H9 (cell line): ENCODE results near the gene GSTM1. TPM values are rescaled to one million over a fixed set of nuclear protein-coding genes. Genes with fewer than 3 reads are reported as not detected.

Source experiments
- DNase-seq: peaks from one replicate; pipeline ENCODE4 v3.0.0-alpha.2; 2017
- H2AFZ ChIP-seq: one replicate; pipeline ENCODE4 v1.6.1; 2013; ENCODE audit warnings: mild to moderate bottlenecking, low read length, control low read depth, moderate library complexity
- H2AK5ac ChIP-seq: 2 replicates; pipeline ENCODE4 v1.6.1; 2013; ENCODE audit warnings: low read length, control low read depth, mixed read lengths; ENCODE audit not compliant: insufficient read length
- H2BK120ac ChIP-seq: one replicate; pipeline ENCODE4 v1.6.1; 2013; ENCODE audit warnings: low read depth, mild to moderate bottlenecking, low read length, control low read depth, inconsistent platforms; ENCODE audit not compliant: poor library complexity, severe bottlenecking
- H2BK12ac ChIP-seq: 2 replicates; pipeline ENCODE4 v1.6.1; 2013; ENCODE audit warnings: low read length, control low read depth, mixed read lengths, low read depth; ENCODE audit not compliant: insufficient read length
- H2BK15ac ChIP-seq: 2 replicates; pipeline ENCODE4 v1.6.1; 2013; ENCODE audit warnings: low read depth, low read length, control low read depth
- H2BK20ac ChIP-seq: one replicate; pipeline ENCODE4 v1.6.1; 2013; ENCODE audit warnings: low read depth, mild to moderate bottlenecking, low read length, control low read depth, inconsistent platforms; ENCODE audit not compliant: poor library complexity, severe bottlenecking
- H2BK5ac ChIP-seq: 2 replicates; pipeline ENCODE4 v1.6.1; 2013; ENCODE audit warnings: low read length, control low read depth, mixed read lengths; ENCODE audit not compliant: insufficient read length
- H3K14ac ChIP-seq: 2 replicates; pipeline ENCODE4 v1.6.1; 2013; ENCODE audit warnings: low read length, control low read depth; ENCODE audit not compliant: insufficient read depth
- H3K18ac ChIP-seq: 2 replicates; pipeline ENCODE4 v1.6.1; 2013; ENCODE audit warnings: low read depth, mild to moderate bottlenecking, mixed read lengths, low read length, control low read depth; ENCODE audit not compliant: insufficient read length
- H3K23ac ChIP-seq: 2 replicates; pipeline ENCODE4 v1.6.1; 2013; ENCODE audit warnings: low read length, control low read depth, mixed read lengths, low read depth; ENCODE audit not compliant: insufficient read length
- H3K23me2 ChIP-seq: 2 replicates; pipeline ENCODE4 v1.6.1; 2013; ENCODE audit warnings: low read depth, mild to moderate bottlenecking, mixed read lengths, low read length, control low read depth; ENCODE audit not compliant: insufficient read length, poor library complexity, severe bottlenecking
- H3K27ac ChIP-seq: 2 replicates; pipeline ENCODE4 v1.5.1; 2013; ENCODE audit warnings: low read length, control low read depth, mixed read lengths, low read depth; ENCODE audit not compliant: insufficient read length
- H3K27me3 ChIP-seq: 2 replicates; pipeline ENCODE4 v1.6.1; 2013; ENCODE audit warnings: low read length, control low read depth, inconsistent platforms; ENCODE audit not compliant: insufficient read depth
- H3K4ac ChIP-seq: 2 replicates; pipeline ENCODE4 v1.6.1; 2013; ENCODE audit warnings: low read depth, mild to moderate bottlenecking, control low read depth, inconsistent platforms, low read length, moderate library complexity
- H3K4me1 ChIP-seq: 2 replicates; pipeline ENCODE4 v1.6.1; 2013; ENCODE audit warnings: low read length, control low read depth, inconsistent platforms; ENCODE audit not compliant: insufficient read depth
- H3K4me2 ChIP-seq: 2 replicates; pipeline ENCODE4 v1.6.1; 2013; ENCODE audit warnings: low read length, control low read depth, mixed read lengths; ENCODE audit not compliant: insufficient read length, insufficient read depth
- H3K56ac ChIP-seq: 2 replicates; pipeline ENCODE4 v1.6.1; 2013; ENCODE audit warnings: low read depth, mild to moderate bottlenecking, mixed read lengths, low read length, control low read depth; ENCODE audit not compliant: insufficient read length
- H3K79me1 ChIP-seq: 2 replicates; pipeline ENCODE4 v1.6.1; 2013; ENCODE audit warnings: low read depth, mild to moderate bottlenecking, moderate library complexity, low read length, control low read depth, inconsistent platforms; ENCODE audit not compliant: insufficient read depth, poor library complexity, severe bottlenecking
- H3K79me2 ChIP-seq: 2 replicates; pipeline ENCODE4 v1.6.1; 2013; ENCODE audit warnings: low read length, control low read depth, inconsistent platforms; ENCODE audit not compliant: insufficient read depth
- H3K9ac ChIP-seq: 2 replicates; pipeline ENCODE4 v1.6.1; 2013; ENCODE audit warnings: low read length, control low read depth, mixed read lengths; ENCODE audit not compliant: insufficient read length; ENCODE audit errors: extremely low read depth
- H3K9me3 ChIP-seq: one replicate; pipeline ENCODE4 v1.6.1; 2013; ENCODE audit warnings: low read depth, low read length, inconsistent platforms; ENCODE audit not compliant: control insufficient read depth
- H3T11ph ChIP-seq: one replicate; pipeline ENCODE4 v1.6.1; 2013; ENCODE audit warnings: mild to moderate bottlenecking, low read length, control low read depth, inconsistent platforms
- H4K20me1 ChIP-seq: one replicate; pipeline ENCODE4 v1.6.1; 2013; ENCODE audit not compliant: control insufficient read depth, insufficient read length, insufficient read depth
- H4K5ac ChIP-seq: 2 replicates; pipeline ENCODE4 v1.6.1; 2013; ENCODE audit warnings: low read depth, mild to moderate bottlenecking, mixed read lengths, low read length, control low read depth; ENCODE audit not compliant: insufficient read length
- H4K8ac ChIP-seq: replicated peaks from 2 replicates; pipeline ENCODE4 v1.6.1; 2013; ENCODE audit warnings: low read length, control low read depth, mixed read lengths, low read depth; ENCODE audit not compliant: insufficient read length
- H4K91ac ChIP-seq: 2 replicates; pipeline ENCODE4 v1.6.1; 2013; ENCODE audit warnings: low read depth, mild to moderate bottlenecking, moderate library complexity, mixed read lengths, low read length, control low read depth; ENCODE audit not compliant: insufficient read length
- H3K27ac Mint-ChIP-seq, 3 experiments: 2 replicates in 2 of 3; 3 replicates in 1 of 3; pipeline ENCODE4 v1.8.0; 2020 to 2021; ENCODE audit warnings: mixed read lengths in 3 of 3, mild to moderate bottlenecking in 1 of 3, moderate library complexity in 1 of 3
- H3K27me3 Mint-ChIP-seq: 2 replicates; pipeline ENCODE4 v1.8.0; 2021; ENCODE audit warnings: low read depth, mild to moderate bottlenecking, moderate library complexity, mixed read lengths
- H3K36me3 Mint-ChIP-seq, 3 experiments: 2 replicates in 2 of 3; 3 replicates in 1 of 3; pipeline ENCODE4 v1.8.0; 2020 to 2021; ENCODE audit warnings: low read depth in 3 of 3, mixed read lengths in 3 of 3; ENCODE audit not compliant: insufficient read depth in 1 of 3
- H3K4me1 Mint-ChIP-seq, 2 experiments: 2 replicates each; pipeline ENCODE4 v1.8.0; 2020; ENCODE audit warnings: mixed read lengths in 2 of 2
- H3K4me3 Mint-ChIP-seq, 2 experiments: 2 replicates in 1 of 2; 3 replicates in 1 of 2; pipeline ENCODE4 v1.8.0; 2020 to 2021; ENCODE audit warnings: mild to moderate bottlenecking in 2 of 2, mixed read lengths in 2 of 2, moderate library complexity in 1 of 2
- H3K9me3 Mint-ChIP-seq, 2 experiments: 2 replicates in 1 of 2; 3 replicates in 1 of 2; pipeline ENCODE4 v1.8.0; 2020; ENCODE audit warnings: mild to moderate bottlenecking in 2 of 2, mixed read lengths in 2 of 2, moderate library complexity in 1 of 2
- WGBS: extraction: QIAGEN DNeasy Blood & Tissue Kit; methylation state at CpG from one replicate; pipeline ENCODE4 v1.1.7; 2013; ENCODE audit warnings: missing lambda C conversion rate, low lambda C conversion rate, mixed read lengths; ENCODE audit not compliant: insufficient read length; ENCODE audit errors: extremely low coverage; 5-methylcytosine and 5-hydroxymethylcytosine counted together
- total RNA-seq: library from RNA; stranded (reverse); gene quantifications from 2 replicates; pipeline ENCODE4 v1.2.1, GENCODE V29; 2021
- TF ChIP-seq, protein P1 (sequence below): fragments of 200-600 bp; sonication (generic); conservative IDR thresholded peaks from 3 replicates; pipeline ENCODE4 v1.8.0; 2021; ENCODE audit warnings: antibody characterized with exemption, mild to moderate bottlenecking

Gene GSTM1
- total RNA-seq, 1 experiment from 2014 or later, result 19.5 TPM

DNA sequence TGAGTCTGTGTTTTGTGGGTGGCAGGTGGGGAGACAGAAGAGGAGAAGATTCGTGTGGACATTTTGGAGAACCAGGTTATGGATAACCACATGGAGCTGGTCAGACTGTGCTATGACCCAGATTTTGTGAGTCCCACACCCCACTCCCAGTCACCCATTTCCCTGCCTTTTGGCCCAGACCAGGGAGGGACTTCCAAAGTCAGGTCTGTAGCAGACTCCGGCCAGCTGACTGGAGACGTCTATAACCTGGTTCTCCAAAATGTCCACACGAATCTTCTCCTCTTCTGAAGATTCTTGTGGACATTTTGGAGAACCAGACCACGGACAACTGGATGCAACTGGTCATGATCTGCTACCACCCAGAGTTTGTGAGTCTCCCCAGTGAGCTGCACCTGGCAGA lies 26.0 kb downstream of the GSTM1 start:
- H2BK5ac ChIP-seq, result no peak overlapping the region
- WGBS, result no CpG with 5 or more reads among the region's 5 CpGs
- no peak for DNase-seq
- H3K79me1 ChIP-seq, result no peaks in the 10 kb centered on the region
- H2AK5ac ChIP-seq, result no peak overlapping the region
- TF ChIP-seq, protein P1, sequence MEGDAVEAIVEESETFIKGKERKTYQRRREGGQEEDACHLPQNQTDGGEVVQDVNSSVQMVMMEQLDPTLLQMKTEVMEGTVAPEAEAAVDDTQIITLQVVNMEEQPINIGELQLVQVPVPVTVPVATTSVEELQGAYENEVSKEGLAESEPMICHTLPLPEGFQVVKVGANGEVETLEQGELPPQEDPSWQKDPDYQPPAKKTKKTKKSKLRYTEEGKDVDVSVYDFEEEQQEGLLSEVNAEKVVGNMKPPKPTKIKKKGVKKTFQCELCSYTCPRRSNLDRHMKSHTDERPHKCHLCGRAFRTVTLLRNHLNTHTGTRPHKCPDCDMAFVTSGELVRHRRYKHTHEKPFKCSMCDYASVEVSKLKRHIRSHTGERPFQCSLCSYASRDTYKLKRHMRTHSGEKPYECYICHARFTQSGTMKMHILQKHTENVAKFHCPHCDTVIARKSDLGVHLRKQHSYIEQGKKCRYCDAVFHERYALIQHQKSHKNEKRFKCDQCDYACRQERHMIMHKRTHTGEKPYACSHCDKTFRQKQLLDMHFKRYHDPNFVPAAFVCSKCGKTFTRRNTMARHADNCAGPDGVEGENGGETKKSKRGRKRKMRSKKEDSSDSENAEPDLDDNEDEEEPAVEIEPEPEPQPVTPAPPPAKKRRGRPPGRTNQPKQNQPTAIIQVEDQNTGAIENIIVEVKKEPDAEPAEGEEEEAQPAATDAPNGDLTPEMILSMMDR, result no peak
- H3K4me1 ChIP-seq, result no peaks in the 10 kb centered on the region
- no peaks in the 10 kb centered on the region for H3K23me2 ChIP-seq
- H3K4me2 ChIP-seq, result no peak overlapping the region
- no peaks in the 10 kb centered on the region; the same call in 1 of the 2 replicates for H3K27me3 ChIP-seq
- H3T11ph ChIP-seq, result no peak overlapping the region
- Mint-ChIP-seq H3K27ac (no peak overlapping the region), H3K9me3 (peaks cover 9 to 11% of the 10 kb centered on the region in 2 experiments), H3K36me3 (peaks cover 4 to 8% (median 5%) of the 10 kb centered on the region in 3 experiments; a peak in 5 of 7 replicates), H3K4me1 (no peaks in the 10 kb centered on the region; a peak in 1 of 4 replicates), H3K4me3 (no peak overlapping the region), H3K27me3 (peaks cover 9% of the 10 kb centered on the region)
- no peaks in the 10 kb centered on the region for H4K20me1 ChIP-seq
- no peak overlapping the region for H3K18ac ChIP-seq
- no peak overlapping the region for H3K27ac ChIP-seq
- no peak overlapping the region for H3K14ac ChIP-seq
- no peaks in the 10 kb centered on the region for H3K9me3 ChIP-seq
- no peak overlapping the region for H4K91ac ChIP-seq
- H3K79me2 ChIP-seq, result no peaks in the 10 kb centered on the region
- H3K4ac ChIP-seq, result no peak overlapping the region
- H2BK15ac ChIP-seq, result no peak overlapping the region
- no peak overlapping the region for H2BK12ac ChIP-seq
- no peak overlapping the region for H4K5ac ChIP-seq
- H2AFZ ChIP-seq, result no peak overlapping the region
- H3K9ac ChIP-seq, result no peak overlapping the region
- H3K56ac ChIP-seq, result no peak overlapping the region
- no peak overlapping the region for H3K23ac ChIP-seq
- no peak overlapping the region for H2BK20ac ChIP-seq
- H2BK120ac ChIP-seq, result no peak overlapping the region
- no peak overlapping the region for H4K8ac ChIP-seq
